GM12892 (cell line): ENCODE results near the gene TCP1.

Experiments used
- POLR2A ChIP-seq: IDR thresholded peaks from 2 replicates; pipeline ENCODE4 v1.6.1; 2011; ENCODE audit warnings: low read depth, low read length, control low read depth
- TAF1 ChIP-seq: IDR thresholded peaks from 2 replicates; pipeline ENCODE4 v1.6.1; 2011; ENCODE audit warnings: low read depth, mild to moderate bottlenecking, control low read depth, low read length, borderline replicate concordance

GRCh38 chr6:159819098-159819497 is 29.7 kb upstream of the TCP1 start:
- TF ChIP-seq TAF1, result no peak
- TF ChIP-seq POLR2A, result no peak
